Measurements from ENCODE around the gene OTOF. TPM values are rescaled to one million over a fixed set of nuclear protein-coding genes. Genes with fewer than 3 reads are reported as not detected.

The OTOF gene
- total and polyA plus RNA-seq, 2 of the 13 experiments (the other 11 are each of a cell fraction or from before 2014, with no cell fraction given) = 0.04 TPM; not detected in 1

DNA sequence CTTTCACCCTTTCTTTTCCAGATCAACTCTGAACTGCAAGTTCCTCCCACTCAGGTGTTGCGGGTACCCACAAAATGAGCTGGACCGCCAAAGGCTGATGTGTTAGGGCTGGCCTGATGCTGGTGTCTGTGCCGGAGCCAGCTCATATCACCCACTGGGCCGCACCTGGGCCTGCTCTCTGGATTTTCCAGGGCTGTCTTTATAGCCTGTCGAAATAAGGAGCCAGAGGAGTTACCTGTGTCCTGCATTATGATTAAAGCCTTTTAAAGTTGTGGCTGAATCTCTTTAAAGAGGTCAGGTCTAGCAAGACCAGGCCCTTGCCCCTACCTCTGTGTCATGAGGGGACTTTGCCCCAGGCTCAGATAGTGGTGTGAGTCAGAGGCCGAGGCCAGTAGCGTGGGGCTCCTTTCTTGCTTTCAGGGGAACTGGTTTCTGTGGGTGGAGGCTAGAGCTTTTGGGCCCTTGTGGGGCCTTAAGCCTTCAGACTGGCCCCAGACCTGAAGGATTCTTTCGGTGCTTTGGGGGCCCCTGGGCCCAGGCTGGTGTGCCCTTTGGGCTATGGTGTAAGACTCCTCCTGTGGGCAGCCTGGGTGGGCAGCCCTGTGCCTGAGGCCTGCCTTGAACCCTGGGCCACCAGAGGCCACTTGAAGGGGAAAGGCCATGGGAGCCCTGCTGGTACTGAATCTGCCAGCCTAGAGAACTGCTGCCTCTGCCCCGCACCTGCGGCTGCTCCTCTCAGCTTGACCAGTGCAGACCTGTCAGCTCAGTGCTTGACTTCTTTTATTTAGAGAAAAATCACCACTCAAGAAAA is 21.3 kb downstream of the OTOF start (continued):
- TF ChIP-seq, protein P1, sequence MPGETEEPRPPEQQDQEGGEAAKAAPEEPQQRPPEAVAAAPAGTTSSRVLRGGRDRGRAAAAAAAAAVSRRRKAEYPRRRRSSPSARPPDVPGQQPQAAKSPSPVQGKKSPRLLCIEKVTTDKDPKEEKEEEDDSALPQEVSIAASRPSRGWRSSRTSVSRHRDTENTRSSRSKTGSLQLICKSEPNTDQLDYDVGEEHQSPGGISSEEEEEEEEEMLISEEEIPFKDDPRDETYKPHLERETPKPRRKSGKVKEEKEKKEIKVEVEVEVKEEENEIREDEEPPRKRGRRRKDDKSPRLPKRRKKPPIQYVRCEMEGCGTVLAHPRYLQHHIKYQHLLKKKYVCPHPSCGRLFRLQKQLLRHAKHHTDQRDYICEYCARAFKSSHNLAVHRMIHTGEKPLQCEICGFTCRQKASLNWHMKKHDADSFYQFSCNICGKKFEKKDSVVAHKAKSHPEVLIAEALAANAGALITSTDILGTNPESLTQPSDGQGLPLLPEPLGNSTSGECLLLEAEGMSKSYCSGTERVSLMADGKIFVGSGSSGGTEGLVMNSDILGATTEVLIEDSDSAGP (CRISPR knock-in tag; IDR thresholded peaks at IDR 0.05; ENCODE audit: borderline replicate concordance) = 0 out of 2 replicates have a peak, but pooled peaks have one; percentile 44
- 0 out of 2 replicates have a peak, but pooled peaks have one; percentile 20 for TF ChIP-seq LCORL (IDR thresholded peaks at IDR 0.05)
- TF ChIP-seq LCORL (CRISPR knock-in tag; IDR thresholded peaks at IDR 0.05) = no peak
- TF ChIP-seq, protein P2, sequence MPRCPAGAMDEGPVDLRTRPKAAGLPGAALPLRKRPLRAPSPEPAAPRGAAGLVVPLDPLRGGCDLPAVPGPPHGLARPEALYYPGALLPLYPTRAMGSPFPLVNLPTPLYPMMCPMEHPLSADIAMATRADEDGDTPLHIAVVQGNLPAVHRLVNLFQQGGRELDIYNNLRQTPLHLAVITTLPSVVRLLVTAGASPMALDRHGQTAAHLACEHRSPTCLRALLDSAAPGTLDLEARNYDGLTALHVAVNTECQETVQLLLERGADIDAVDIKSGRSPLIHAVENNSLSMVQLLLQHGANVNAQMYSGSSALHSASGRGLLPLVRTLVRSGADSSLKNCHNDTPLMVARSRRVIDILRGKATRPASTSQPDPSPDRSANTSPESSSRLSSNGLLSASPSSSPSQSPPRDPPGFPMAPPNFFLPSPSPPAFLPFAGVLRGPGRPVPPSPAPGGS (CRISPR knock-in tag; IDR thresholded peaks at IDR 0.05) = 0 out of 2 replicates have a peak, but pooled peaks have one; percentile 17
- TF ChIP-seq SMAD1 (CRISPR knock-in tag; IDR thresholded peaks at IDR 0.05; ENCODE audit: borderline replicate concordance, low read depth) = peak; percentile 37; the same call in 1 of the 2 replicates
- peak; percentile 46; the same call in 1 of the 2 replicates for TF ChIP-seq FOXO1 (CRISPR knock-in tag; IDR thresholded peaks at IDR 0.05)
- TF ChIP-seq ZNF773 (CRISPR knock-in tag; IDR thresholded peaks at IDR 0.05; ENCODE audit: borderline replicate concordance) = no peak
- TF ChIP-seq, protein P3, sequence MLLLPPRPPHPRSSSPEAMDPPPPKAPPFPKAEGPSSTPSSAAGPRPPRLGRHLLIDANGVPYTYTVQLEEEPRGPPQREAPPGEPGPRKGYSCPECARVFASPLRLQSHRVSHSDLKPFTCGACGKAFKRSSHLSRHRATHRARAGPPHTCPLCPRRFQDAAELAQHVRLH (CRISPR knock-in tag; IDR thresholded peaks at IDR 0.05; ENCODE audit: borderline replicate concordance, low read depth) = peak; percentile 69; the same call in 1 of the 2 replicates
- TF ChIP-seq MED8 (CRISPR knock-in tag; IDR thresholded peaks at IDR 0.05; ENCODE audit: insufficient replicate concordance) = peak; percentile 34
- TF ChIP-seq, protein P4, sequence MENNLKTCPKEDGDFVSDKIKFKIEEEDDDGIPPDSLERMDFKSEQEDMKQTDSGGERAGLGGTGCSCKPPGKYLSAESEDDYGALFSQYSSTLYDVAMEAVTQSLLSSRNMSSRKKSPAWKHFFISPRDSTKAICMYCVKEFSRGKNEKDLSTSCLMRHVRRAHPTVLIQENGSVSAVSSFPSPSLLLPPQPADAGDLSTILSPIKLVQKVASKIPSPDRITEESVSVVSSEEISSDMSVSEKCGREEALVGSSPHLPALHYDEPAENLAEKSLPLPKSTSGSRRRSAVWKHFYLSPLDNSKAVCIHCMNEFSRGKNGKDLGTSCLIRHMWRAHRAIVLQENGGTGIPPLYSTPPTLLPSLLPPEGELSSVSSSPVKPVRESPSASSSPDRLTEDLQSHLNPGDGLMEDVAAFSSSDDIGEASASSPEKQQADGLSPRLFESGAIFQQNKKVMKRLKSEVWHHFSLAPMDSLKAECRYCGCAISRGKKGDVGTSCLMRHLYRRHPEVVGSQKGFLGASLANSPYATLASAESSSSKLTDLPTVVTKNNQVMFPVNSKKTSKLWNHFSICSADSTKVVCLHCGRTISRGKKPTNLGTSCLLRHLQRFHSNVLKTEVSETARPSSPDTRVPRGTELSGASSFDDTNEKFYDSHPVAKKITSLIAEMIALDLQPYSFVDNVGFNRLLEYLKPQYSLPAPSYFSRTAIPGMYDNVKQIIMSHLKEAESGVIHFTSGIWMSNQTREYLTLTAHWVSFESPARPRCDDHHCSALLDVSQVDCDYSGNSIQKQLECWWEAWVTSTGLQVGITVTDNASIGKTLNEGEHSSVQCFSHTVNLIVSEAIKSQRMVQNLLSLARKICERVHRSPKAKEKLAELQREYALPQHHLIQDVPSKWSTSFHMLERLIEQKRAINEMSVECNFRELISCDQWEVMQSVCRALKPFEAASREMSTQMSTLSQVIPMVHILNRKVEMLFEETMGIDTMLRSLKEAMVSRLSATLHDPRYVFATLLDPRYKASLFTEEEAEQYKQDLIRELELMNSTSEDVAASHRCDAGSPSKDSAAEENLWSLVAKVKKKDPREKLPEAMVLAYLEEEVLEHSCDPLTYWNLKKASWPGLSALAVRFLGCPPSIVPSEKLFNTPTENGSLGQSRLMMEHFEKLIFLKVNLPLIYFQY (CRISPR knock-in tag; IDR thresholded peaks at IDR 0.05; ENCODE audit: borderline replicate concordance) = peak; percentile 56; the same call in 1 of the 2 replicates
- TF ChIP-seq, protein P5, sequence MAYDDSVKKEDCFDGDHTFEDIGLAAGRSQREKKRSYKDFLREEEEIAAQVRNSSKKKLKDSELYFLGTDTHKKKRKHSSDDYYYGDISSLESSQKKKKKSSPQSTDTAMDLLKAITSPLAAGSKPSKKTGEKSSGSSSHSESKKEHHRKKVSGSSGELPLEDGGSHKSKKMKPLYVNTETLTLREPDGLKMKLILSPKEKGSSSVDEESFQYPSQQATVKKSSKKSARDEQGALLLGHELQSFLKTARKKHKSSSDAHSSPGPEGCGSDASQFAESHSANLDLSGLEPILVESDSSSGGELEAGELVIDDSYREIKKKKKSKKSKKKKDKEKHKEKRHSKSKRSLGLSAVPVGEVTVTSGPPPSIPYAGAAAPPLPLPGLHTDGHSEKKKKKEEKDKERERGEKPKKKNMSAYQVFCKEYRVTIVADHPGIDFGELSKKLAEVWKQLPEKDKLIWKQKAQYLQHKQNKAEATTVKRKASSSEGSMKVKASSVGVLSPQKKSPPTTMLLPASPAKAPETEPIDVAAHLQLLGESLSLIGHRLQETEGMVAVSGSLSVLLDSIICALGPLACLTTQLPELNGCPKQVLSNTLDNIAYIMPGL (CRISPR knock-in tag; IDR thresholded peaks at IDR 0.05; ENCODE audit: borderline replicate concordance in 1 of 2, low read depth in 1 of 2) = peak; percentile 35 to 40; a peak in 2 of 4 replicates
- no peak for TF ChIP-seq SRSF9 (IDR thresholded peaks at IDR 0.05; ENCODE audit: borderline replicate concordance, insufficient read depth, low read depth, low read length, poor library complexity, severe bottlenecking)
- 0 out of 2 replicates have a peak, but pooled peaks have one; percentile 44 for TF ChIP-seq BHLHE40 (IDR thresholded peaks at IDR 0.05; ENCODE audit: low read length)
- peak; percentile 38; the same call in 1 of the 2 replicates for TF ChIP-seq JUNB (CRISPR knock-in tag; IDR thresholded peaks at IDR 0.05; ENCODE audit: borderline replicate concordance)

Measured in HepG2 (cell line).